ENCODE measurements around the gene ADPRH.

DNA sequence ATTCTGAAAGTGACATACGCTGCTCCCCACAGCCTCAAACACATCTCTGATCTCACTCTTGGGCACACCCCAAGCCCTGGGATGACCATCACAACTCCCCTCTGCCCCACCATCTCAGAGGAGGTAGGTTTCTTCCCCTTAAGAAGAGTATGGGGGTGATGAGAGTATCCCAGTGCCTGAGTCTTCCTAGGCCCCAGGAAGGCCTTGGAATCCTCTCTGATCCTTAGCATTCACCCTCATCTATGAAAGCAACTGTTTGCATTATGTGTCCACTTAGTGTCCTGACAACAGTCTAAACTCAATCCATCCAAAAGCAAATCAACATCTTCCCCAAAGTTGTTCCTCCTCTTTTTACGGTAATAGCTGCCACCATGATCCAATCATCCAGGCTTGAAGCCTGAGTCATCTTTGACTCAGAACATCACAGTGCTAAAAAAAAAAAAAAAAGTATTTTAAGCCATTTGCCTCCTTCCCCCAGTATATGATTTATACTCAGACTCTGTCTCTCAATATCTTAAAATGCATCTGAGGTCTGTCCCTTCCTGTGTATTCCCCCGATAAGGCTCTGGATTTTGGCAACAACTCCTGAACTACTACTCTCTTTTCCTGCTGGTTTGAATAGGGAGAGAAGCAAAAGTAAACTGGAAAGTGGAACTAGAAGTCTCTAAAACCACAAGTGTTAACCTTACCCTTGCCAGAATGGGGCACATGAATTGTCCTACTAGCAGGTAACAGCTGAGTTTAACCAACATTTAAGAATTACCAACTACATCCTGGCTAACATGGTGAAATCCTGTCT is 58.6 kb downstream of the ADPRH start:
- TF ChIP-seq, protein P1, sequence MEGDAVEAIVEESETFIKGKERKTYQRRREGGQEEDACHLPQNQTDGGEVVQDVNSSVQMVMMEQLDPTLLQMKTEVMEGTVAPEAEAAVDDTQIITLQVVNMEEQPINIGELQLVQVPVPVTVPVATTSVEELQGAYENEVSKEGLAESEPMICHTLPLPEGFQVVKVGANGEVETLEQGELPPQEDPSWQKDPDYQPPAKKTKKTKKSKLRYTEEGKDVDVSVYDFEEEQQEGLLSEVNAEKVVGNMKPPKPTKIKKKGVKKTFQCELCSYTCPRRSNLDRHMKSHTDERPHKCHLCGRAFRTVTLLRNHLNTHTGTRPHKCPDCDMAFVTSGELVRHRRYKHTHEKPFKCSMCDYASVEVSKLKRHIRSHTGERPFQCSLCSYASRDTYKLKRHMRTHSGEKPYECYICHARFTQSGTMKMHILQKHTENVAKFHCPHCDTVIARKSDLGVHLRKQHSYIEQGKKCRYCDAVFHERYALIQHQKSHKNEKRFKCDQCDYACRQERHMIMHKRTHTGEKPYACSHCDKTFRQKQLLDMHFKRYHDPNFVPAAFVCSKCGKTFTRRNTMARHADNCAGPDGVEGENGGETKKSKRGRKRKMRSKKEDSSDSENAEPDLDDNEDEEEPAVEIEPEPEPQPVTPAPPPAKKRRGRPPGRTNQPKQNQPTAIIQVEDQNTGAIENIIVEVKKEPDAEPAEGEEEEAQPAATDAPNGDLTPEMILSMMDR (IDR thresholded peaks at IDR 0.05; ENCODE audit: low read depth, low read length) = no peak
- TF ChIP-seq EZH2phosphoT487 (IDR thresholded peaks at IDR 0.05; ENCODE audit: low read depth) = no peak

All from OCI-LY3 (cell line).